ENCODE measurements around the gene BMP7.
"Not testable (repeated sequence)": the region's sequence is repeated elsewhere in the genome, so short reads cannot be mapped to it uniquely, and the experiment has no call there.

BMP7 gene

DNA sequence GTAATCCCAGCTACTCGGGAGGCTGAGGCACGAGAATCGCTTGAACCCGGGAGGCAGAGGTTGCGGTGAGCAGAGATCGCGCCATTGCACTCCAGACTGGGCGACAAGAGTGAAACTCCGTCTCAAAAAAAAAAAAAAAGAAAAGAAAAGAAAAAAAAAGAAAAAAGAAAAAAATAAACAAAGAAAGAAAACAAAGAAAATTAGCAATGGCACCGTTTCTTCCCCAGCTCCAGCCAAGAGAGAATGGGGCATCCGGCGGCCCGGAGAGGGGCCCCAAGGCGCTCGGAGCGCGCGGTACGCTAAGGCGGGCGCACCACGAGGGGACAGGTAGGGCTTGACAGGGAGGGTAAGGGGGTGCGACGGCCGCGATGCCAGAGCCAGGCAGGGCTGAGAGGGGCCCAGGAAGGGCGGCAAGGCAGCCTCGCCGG, 1.5 kb downstream of the BMP7 start:
- DNase-seq, result not testable (repeated sequence)

- DNase-seq, result no peak
Observed at GRCh38 chr20:57263801-57264792, 2.3 kb downstream of the BMP7 start.

DNA sequence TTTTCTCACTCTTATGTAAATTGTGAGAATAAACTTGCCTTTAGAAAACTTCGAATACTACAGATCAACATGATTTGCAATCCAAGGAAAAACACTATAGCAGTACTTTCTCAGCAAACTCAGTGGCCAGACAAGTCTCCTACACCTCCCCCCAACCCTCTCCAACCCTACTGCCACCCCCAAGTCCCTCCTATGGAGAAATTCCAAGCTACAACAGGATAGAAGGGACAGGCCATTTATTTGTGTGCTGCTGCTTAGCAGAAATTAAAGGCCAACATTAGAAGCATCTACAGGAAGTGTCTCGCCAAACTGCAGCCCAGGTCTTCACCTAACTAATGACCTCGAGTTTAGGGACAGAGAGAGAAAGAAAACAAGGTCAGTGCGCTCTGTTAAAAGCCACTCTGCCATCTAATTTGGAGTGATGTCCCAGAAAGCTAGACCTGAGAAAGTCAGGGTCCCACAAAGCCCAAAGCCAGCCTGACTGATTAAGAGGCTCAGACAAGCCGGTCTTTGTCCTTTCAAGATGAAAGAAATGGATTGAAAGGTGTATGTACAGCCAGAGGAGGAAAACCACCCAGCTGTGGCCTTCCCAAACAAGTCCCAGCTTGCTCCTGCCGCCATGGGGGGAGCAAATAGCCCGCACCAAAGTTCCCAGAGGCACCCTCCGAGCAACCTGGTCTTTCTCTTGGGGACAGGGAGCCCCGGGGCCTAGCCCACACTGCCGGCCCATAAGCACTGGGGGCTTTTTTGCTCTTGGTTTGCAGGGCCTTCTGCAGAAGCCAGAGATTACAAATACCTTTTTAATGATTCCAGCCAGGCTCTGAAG, 3.4 kb downstream of the BMP7 start:
- no peak for DNase-seq

- no peak for DNase-seq
Observed at GRCh38 chr20:57262301-57262700, 4.1 kb downstream of the BMP7 start.

GRCh38 chr20:57261457-57262251, 4.8 kb downstream of the BMP7 start:
- no peak for DNase-seq

- no peak for DNase-seq
Observed at GRCh38 chr20:57260934-57261333, 5.5 kb downstream of the BMP7 start.

DNA sequence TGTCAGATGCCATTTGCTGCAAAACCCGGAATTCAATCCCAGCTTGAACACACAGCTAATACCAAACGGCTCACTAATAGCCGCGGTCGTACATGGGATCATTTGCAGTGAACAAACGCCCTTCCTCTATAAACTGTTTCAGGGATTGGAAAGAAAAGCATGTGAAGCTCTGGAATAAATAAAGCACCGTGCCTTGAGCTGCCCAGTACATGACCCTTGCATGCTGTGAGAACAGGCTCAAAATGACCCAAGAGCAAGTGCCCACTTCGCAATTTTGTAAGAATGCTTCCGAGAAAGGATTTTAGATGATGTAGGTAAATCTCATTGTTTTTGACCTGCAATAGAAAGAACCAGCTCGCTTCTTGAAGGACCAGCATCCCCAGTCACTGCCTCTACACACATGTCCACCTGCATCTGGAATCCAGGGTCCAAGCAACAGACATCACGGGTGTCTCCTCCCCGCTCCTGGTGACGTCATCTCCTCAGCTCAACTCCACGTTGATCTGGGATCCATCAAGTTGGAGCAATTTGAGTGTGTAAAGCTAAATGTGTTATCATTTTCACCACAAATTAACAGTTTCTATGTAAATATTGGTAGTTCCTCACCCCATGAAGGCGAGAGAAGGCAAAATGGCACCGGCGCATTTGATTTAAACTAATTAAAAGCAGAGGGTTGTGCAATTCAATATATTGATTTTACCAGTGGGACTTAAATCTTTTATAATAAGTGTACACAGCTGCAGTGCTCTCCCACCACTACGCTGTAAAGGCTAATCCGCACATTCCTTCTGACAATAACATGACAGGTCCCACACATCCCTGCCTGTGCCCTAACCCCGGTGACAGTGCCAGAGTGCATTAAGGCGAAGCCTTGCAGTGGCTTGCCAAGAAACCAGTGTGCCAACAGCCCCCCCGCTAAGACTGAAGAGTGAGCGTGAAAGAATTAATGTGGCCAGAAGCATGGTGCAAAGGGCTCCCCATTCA, 6.2 kb downstream of the BMP7 start:
- no peak for DNase-seq

- DNase-seq, result no peak
Observed at GRCh38 chr20:57259121-57259937, 7.1 kb downstream of the BMP7 start.

DNA sequence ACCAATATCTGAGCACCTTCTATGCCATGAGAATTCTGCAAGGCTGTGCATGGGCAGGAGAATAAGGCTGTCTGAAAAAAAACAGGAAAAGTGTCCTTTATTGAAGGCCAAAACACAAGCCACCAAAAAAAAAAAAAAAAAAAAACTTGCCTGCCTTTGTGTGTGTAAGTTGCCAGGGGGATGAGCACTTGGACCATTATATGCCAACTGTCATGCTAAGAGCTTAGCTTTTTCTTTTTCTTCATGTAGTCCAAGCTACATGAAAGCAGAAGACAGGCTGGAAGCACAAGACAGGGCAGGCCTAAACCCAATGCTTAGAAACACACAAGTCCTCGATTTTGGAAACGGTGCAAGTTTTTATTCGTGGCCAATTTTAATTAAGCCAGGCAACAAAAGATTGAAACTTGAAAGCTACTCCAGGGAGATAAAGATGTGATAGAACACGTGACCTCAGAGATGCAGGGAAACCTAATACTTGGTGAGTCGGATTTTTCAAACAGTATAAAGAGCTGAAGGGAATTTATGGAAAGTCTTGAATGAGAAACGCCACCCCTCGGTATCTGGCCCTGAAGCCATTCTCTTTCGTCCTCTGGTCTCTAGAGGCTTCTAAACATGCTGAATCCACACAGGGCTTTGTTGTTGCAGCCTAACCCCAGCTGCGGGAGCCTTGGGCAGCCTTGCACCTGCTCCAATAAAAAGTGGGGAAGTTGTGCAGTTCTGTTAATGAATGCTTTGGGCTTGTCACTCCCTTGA, 8.6 kb downstream of the BMP7 start:
- no peak for DNase-seq

DNA sequence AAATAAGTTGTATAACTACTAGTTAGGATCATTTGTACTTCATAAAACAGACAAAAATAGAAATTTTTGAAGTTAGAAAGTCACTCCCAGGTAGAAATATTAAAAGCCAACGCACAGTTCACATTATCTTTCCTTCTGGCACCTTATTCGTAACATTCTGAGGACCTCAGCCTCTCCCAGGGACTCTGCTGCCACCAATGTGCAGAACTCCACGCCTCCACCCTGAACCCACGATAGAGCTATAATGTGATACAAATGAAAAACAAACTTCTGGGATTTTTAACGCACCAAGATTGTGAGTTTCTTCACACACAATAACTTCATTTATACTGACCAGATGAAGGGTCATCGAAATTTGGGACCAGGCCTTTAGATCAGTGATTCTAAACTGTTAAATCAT, 9.5 kb downstream of the BMP7 start:
- no peak for DNase-seq

GRCh38 chr20:57256205-57256604, 10.2 kb downstream of the BMP7 start:
- no peak for DNase-seq

GRCh38 chr20:57255183-57255582, 11.3 kb downstream of the BMP7 start:
- no peak for DNase-seq

GRCh38 chr20:57252559-57253162, 13.8 kb downstream of the BMP7 start:
- DNase-seq, result no peak

- no peak for DNase-seq
Observed at GRCh38 chr20:57251949-57252348, 14.5 kb downstream of the BMP7 start.

DNA sequence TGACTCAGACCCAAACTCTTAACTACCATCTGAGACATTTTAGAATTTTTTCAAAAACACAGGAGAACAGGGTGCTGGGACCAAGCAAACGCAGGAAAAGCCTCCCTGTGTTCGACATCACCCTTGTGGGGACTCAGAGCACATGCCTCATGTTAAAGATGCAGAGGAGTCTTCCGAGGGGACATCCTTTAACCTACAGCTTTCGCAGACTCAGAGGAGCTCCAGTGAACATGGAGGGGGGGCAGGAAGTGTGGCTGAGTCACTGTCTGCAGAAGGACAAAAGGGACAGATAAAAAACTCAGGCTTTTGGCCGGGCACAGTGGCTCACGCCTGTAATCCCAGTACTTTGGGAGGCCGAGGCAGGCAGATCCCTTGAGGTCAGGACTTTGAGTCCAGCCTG, 15.1 kb downstream of the BMP7 start:
- no peak for DNase-seq

- no peak for DNase-seq
Observed at GRCh38 chr20:57250607-57251343, 15.7 kb downstream of the BMP7 start.

GRCh38 chr20:57249772-57250171, 16.7 kb downstream of the BMP7 start:
- DNase-seq, result no peak

DNA sequence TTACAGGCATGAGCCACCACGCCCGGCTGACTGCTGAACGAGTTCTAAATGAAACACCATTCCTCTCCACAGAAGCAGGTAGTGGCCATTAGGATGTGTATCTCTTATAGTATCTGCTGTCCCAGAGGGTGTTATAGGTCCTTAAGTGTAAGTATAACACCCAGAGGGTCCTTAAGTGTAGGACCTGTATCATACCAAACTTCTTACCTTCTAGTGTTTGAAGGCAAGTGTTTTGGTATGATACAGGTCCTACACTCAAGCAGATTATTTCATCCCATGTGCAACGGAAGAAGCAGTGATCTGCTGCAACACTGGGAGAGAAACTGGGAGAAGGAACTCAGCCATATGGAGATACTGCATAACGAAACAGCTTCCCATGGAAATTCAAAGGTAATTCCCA, 17.4 kb downstream of the BMP7 start:
- no peak for DNase-seq

All from activated CD4-positive, CD25-positive, alpha-beta regulatory T cell treated with anti-CD3 and anti-CD28 coated beads, Interleukin-2, amount 50 U/mL, for 72 hours (primary cell).